WTC11 (cell line): ENCODE data around the gene CISH.

Source experiments
- CREB1 ChIP-seq: sonication (generic); formaldehyde crosslinking; IDR thresholded peaks from 2 replicates; pipeline ENCODE4 v1.8.0; 2023; ENCODE audit warnings: mild to moderate bottlenecking, missing genetic modification reagents
- HMGA2 ChIP-seq: fragments of 250-450 bp; sonication (Bioruptor Pico); IDR thresholded peaks from 2 replicates; pipeline ENCODE4 v1.4.0; 2021; ENCODE audit warnings: mild to moderate bottlenecking, moderate library complexity
- KAT7 ChIP-seq: sonication (generic); formaldehyde crosslinking; IDR thresholded peaks from 2 replicates; pipeline ENCODE4 v1.8.1; 2023; ENCODE audit warnings: missing genetic modification reagents, mild to moderate bottlenecking, borderline replicate concordance
- SOX15 ChIP-seq: fragments of 250-450 bp; sonication (Bioruptor Pico); IDR thresholded peaks from 2 replicates; pipeline ENCODE4 v1.9.0; 2021; ENCODE audit warnings: mild to moderate bottlenecking
- TEAD1 ChIP-seq: sonication (generic); formaldehyde crosslinking; IDR thresholded peaks from 2 replicates; pipeline ENCODE4 v1.8.0; 2022; ENCODE audit warnings: mild to moderate bottlenecking, missing genetic modification reagents
- TF ChIP-seq, protein P1 (sequence below): fragments of 200-600 bp; IDR thresholded peaks from 2 replicates; pipeline ENCODE4 v1.8.0; 2022; ENCODE audit warnings: antibody characterized with exemption
- TF ChIP-seq, protein P2 (sequence below): sonication (generic); formaldehyde crosslinking; IDR thresholded peaks from 2 replicates; pipeline ENCODE4 v1.8.0; 2022; ENCODE audit warnings: mild to moderate bottlenecking, missing genetic modification reagents
- TF ChIP-seq, protein P3 (sequence below): sonication (generic); formaldehyde crosslinking; IDR thresholded peaks from 2 replicates; pipeline ENCODE4 v1.8.1; 2023; ENCODE audit warnings: mild to moderate bottlenecking, missing genetic modification reagents, moderate library complexity

DNA sequence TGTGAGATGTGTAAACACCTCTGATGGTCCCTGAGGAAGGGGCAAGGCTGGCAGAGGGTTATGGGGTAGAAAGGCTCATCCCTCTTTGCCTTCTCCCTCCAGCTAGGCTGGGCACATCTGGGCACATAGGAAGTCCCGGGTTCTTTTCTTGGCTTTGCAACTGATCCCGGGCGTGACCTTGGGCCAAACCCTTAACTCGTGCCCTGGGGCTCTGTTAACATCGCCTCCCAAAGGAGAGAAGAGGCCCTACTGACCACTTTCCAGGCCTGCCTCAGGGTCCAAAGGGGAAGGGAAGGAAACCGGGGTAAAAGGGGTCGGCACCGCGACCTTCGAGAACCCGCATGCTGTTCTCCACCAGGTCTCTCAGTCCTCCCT is 44.6 kb downstream of the CISH start:
- no peak for TF ChIP-seq KAT7 (CRISPR knock-in tag)
- TF ChIP-seq, protein P1, sequence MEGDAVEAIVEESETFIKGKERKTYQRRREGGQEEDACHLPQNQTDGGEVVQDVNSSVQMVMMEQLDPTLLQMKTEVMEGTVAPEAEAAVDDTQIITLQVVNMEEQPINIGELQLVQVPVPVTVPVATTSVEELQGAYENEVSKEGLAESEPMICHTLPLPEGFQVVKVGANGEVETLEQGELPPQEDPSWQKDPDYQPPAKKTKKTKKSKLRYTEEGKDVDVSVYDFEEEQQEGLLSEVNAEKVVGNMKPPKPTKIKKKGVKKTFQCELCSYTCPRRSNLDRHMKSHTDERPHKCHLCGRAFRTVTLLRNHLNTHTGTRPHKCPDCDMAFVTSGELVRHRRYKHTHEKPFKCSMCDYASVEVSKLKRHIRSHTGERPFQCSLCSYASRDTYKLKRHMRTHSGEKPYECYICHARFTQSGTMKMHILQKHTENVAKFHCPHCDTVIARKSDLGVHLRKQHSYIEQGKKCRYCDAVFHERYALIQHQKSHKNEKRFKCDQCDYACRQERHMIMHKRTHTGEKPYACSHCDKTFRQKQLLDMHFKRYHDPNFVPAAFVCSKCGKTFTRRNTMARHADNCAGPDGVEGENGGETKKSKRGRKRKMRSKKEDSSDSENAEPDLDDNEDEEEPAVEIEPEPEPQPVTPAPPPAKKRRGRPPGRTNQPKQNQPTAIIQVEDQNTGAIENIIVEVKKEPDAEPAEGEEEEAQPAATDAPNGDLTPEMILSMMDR = no peak
- TF ChIP-seq HMGA2 (CRISPR knock-in tag) = no peak
- no peak for TF ChIP-seq TEAD1
- no peak for TF ChIP-seq CREB1 (CRISPR knock-in tag)
- TF ChIP-seq, protein P2, sequence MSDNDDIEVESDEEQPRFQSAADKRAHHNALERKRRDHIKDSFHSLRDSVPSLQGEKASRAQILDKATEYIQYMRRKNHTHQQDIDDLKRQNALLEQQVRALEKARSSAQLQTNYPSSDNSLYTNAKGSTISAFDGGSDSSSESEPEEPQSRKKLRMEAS = no peak
- no peak for TF ChIP-seq SOX15 (CRISPR knock-in tag)
- TF ChIP-seq, protein P3, sequence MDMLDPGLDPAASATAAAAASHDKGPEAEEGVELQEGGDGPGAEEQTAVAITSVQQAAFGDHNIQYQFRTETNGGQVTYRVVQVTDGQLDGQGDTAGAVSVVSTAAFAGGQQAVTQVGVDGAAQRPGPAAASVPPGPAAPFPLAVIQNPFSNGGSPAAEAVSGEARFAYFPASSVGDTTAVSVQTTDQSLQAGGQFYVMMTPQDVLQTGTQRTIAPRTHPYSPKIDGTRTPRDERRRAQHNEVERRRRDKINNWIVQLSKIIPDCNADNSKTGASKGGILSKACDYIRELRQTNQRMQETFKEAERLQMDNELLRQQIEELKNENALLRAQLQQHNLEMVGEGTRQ (CRISPR knock-in tag) = no peak
